GM19238 (cell line): ENCODE data around the gene PDLIM1.

Experiments used
- DNase-seq: peaks from one replicate; pipeline ENCODE4 v3.0.0; 2011; ENCODE audit warnings: low spot score; ENCODE audit not compliant: insufficient read length

PDLIM1 gene

GRCh38 chr10:95289003-95289920 is 1.5 kb downstream of the PDLIM1 start:
- no peak for DNase-seq

GRCh38 chr10:95288303-95288702 is 2.5 kb downstream of the PDLIM1 start:
- DNase-seq, result no peak

- DNase-seq, result no peak
Measured at GRCh38 chr10:95287281-95287680, 3.5 kb downstream of the PDLIM1 start.

GRCh38 chr10:95286707-95287106 is 4.1 kb downstream of the PDLIM1 start:
- no peak for DNase-seq

GRCh38 chr10:95285556-95285955 is 5.2 kb downstream of the PDLIM1 start:
- no peak for DNase-seq

- DNase-seq, result no peak
Measured at GRCh38 chr10:95284807-95285206, 6.0 kb downstream of the PDLIM1 start.

- no peak for DNase-seq
Measured at GRCh38 chr10:95282107-95282506, 8.7 kb downstream of the PDLIM1 start.

GRCh38 chr10:95281206-95281605 is 9.6 kb downstream of the PDLIM1 start:
- no peak for DNase-seq

- no peak for DNase-seq
Measured at GRCh38 chr10:95280637-95281036, 10.2 kb downstream of the PDLIM1 start.

- no peak for DNase-seq
Measured at GRCh38 chr10:95279042-95279820, 11.6 kb downstream of the PDLIM1 start.

- no peak for DNase-seq
Measured at GRCh38 chr10:95278061-95278988, 12.5 kb downstream of the PDLIM1 start.

- no peak for DNase-seq
Measured at GRCh38 chr10:95277614-95278013, 13.2 kb downstream of the PDLIM1 start.

GRCh38 chr10:95277201-95277570 is 13.6 kb downstream of the PDLIM1 start:
- no peak for DNase-seq

- DNase-seq, result no peak
Measured at GRCh38 chr10:95276367-95277200, 14.2 kb downstream of the PDLIM1 start.

GRCh38 chr10:95275726-95276366 is 15.0 kb downstream of the PDLIM1 start:
- no peak for DNase-seq

- DNase-seq, result no peak
Measured at GRCh38 chr10:95273393-95274312, 17.1 kb downstream of the PDLIM1 start.

GRCh38 chr10:95268438-95268837 is 22.4 kb downstream of the PDLIM1 start:
- DNase-seq, result no peak

- no peak for DNase-seq
Measured at GRCh38 chr10:95267251-95267650, 23.6 kb downstream of the PDLIM1 start.

- no peak for DNase-seq
Measured at GRCh38 chr10:95266674-95267095, 24.1 kb downstream of the PDLIM1 start.
